C4-2B (cell line): ENCODE results near the gene EVI5.

Experiments
- CTCF ChIP-seq: fragments of 450-650 bp; conservative IDR thresholded peaks from 2 replicates; pipeline ENCODE4 v1.5.1; 2017; ENCODE audit warnings: mild to moderate bottlenecking
- ZFX ChIP-seq: fragments of 450-650 bp; IDR thresholded peaks from 2 replicates; pipeline ENCODE4 v1.6.1; 2017

- no peak for TF ChIP-seq CTCF
- TF ChIP-seq ZFX: no peak
Measured at GRCh38 chr1:92494485-92495141, 290.3 kb downstream of the EVI5 start.
